Activated gamma-delta T cell (primary cell): ENCODE measurements around the gene ZNF322.
A peak's percentile ranks its signal among the peaks of the same experiment; 100 is the strongest.

ENCODE experiments used
- DNase-seq: peaks from one replicate; lab custom pipeline; 2025; lab: John Stamatoyannopoulos, UW

Gene ZNF322

GRCh38 chr6:26613689-26614683 is 45.6 kb downstream of the ZNF322 start:
- no peak for DNase-seq

- DNase-seq = no peak
Measured at GRCh38 chr6:26613201-26613600, 46.3 kb downstream of the ZNF322 start.

- DNase-seq = no peak
Measured at GRCh38 chr6:26611599-26611998, 47.9 kb downstream of the ZNF322 start.

GRCh38 chr6:26609463-26609862 is 50.1 kb downstream of the ZNF322 start:
- no peak for DNase-seq

- DNase-seq = no peak
Measured at GRCh38 chr6:26607434-26608230, 51.9 kb downstream of the ZNF322 start.

GRCh38 chr6:26604797-26605196 is 54.7 kb downstream of the ZNF322 start:
- no peak for DNase-seq

GRCh38 chr6:26604026-26604425 is 55.5 kb downstream of the ZNF322 start:
- DNase-seq = no peak

- DNase-seq = no peak
Measured at GRCh38 chr6:26602262-26602661, 57.3 kb downstream of the ZNF322 start.

GRCh38 chr6:26600759-26601158 is 58.8 kb downstream of the ZNF322 start:
- DNase-seq = no peak

GRCh38 chr6:26599591-26599990 is 60.0 kb downstream of the ZNF322 start:
- no peak for DNase-seq

- no peak for DNase-seq
Measured at GRCh38 chr6:26599134-26599533, 60.4 kb downstream of the ZNF322 start.

- no peak for DNase-seq
Measured at GRCh38 chr6:26598267-26598666, 61.3 kb downstream of the ZNF322 start.

- no peak for DNase-seq
Measured at GRCh38 chr6:26597821-26598220, 61.7 kb downstream of the ZNF322 start.

- DNase-seq = no peak
Measured at GRCh38 chr6:26597389-26597766, 62.2 kb downstream of the ZNF322 start.

- DNase-seq = peak; percentile 88
Measured at GRCh38 chr6:26596579-26597388, 62.8 kb downstream of the ZNF322 start, which contains the start of gene ABT1. ABT1 (plus strand) TSS chr6:26596953; CDS start chr6:26596983, 30 bp downstream.

GRCh38 chr6:26595669-26596269 is 63.8 kb downstream of the ZNF322 start:
- DNase-seq = peak; percentile 70

- DNase-seq = no peak
Measured at GRCh38 chr6:26594730-26595632, 64.6 kb downstream of the ZNF322 start.

- DNase-seq = no peak
Measured at GRCh38 chr6:26594131-26594498, 65.4 kb downstream of the ZNF322 start.

- DNase-seq = no peak
Measured at GRCh38 chr6:26593278-26594130, 66.0 kb downstream of the ZNF322 start.
